ENCODE data around the gene NCOA1. TPM values are rescaled to one million over a fixed set of nuclear protein-coding genes. Genes with fewer than 3 reads are reported as not detected.
A peak's percentile ranks its signal among the peaks of the same experiment; 100 is the strongest.

Gene NCOA1
- total RNA-seq, 3 donors from 2014 or later: 34.8 to 55.6 (median 43.6) TPM

- no peak for TF ChIP-seq CTCF (IDR thresholded peaks at IDR 0.05)
- intact Hi-C loops (cut with DNase I, micrococcal nuclease): no loop called here
- ATAC-seq: no peak
- no peak for DNase-seq
- no peak overlapping the region for H3K4me3 ChIP-seq
- no peaks in the 10 kb centered on the region for H3K4me1 ChIP-seq (ENCODE audit: low read depth)
- no peaks in the 10 kb centered on the region for H3K36me3 ChIP-seq (ENCODE audit: low read depth)
- H3K9me3 ChIP-seq: no peaks in the 10 kb centered on the region
These were observed 265.7 kb downstream of the NCOA1 start for GRCh38 chr2:24756789-24757188.

GRCh38 chr2:24761866-24762265 is 270.8 kb downstream of the NCOA1 start:
- no peak for TF ChIP-seq CTCF (IDR thresholded peaks at IDR 0.05)
- H3K4me3 ChIP-seq: no peak overlapping the region
- ATAC-seq (no peak), DNase-seq (no peak)
- H3K36me3 ChIP-seq (ENCODE audit: low read depth): no peaks in the 10 kb centered on the region
- H3K4me1 ChIP-seq (ENCODE audit: low read depth): no peaks in the 10 kb centered on the region
- intact Hi-C loops (cut with DNase I, micrococcal nuclease): no loop called here
- no peaks in the 10 kb centered on the region for H3K9me3 ChIP-seq

GRCh38 chr2:24762518-24762917 is 271.5 kb downstream of the NCOA1 start:
- intact Hi-C loops (cut with DNase I, micrococcal nuclease): no loop called here
- ATAC-seq: no peak

GRCh38 chr2:24763843-24764242 is 272.8 kb downstream of the NCOA1 start:
- no peak for ATAC-seq

More at GRCh38 chr2:24762518-24762917, 271.5 kb downstream of the NCOA1 start:
- Histone ChIP-seq H3K36me3 (ENCODE audit: low read depth) (no peaks in the 10 kb centered on the region), H3K4me1 (ENCODE audit: low read depth) (no peaks in the 10 kb centered on the region), H3K9me3 (no peaks in the 10 kb centered on the region), H3K4me3 (no peak overlapping the region)
- DNase-seq: no peak
- TF ChIP-seq CTCF (IDR thresholded peaks at IDR 0.05): no peak

GRCh38 chr2:24766609-24767008 is 275.6 kb downstream of the NCOA1 start:
- H3K9me3 ChIP-seq: no peaks in the 10 kb centered on the region
- no peak for TF ChIP-seq CTCF (IDR thresholded peaks at IDR 0.05)
- DNase-seq: peak in 1 of 3 donors; percentile 23
- peak; percentile 49 for ATAC-seq
- H3K4me3 ChIP-seq: no peak overlapping the region
- intact Hi-C loops (cut with DNase I, micrococcal nuclease): no loop called here
- no peaks in the 10 kb centered on the region for H3K4me1 ChIP-seq (ENCODE audit: low read depth)
- H3K36me3 ChIP-seq (ENCODE audit: low read depth): no peaks in the 10 kb centered on the region

More at GRCh38 chr2:24763843-24764242, 272.8 kb downstream of the NCOA1 start:
- no peak for DNase-seq
- no peaks in the 10 kb centered on the region for H3K36me3 ChIP-seq (ENCODE audit: low read depth)
- H3K4me1 ChIP-seq (ENCODE audit: low read depth): no peaks in the 10 kb centered on the region
- H3K4me3 ChIP-seq: no peak overlapping the region
- intact Hi-C loops (cut with DNase I, micrococcal nuclease): no loop called here
- no peak for TF ChIP-seq CTCF (IDR thresholded peaks at IDR 0.05)
- no peaks in the 10 kb centered on the region for H3K9me3 ChIP-seq

GRCh38 chr2:24768013-24768412 is 277.0 kb downstream of the NCOA1 start:
- Histone ChIP-seq H3K36me3 (ENCODE audit: low read depth) (no peaks in the 10 kb centered on the region), H3K4me3 (no peak overlapping the region), H3K4me1 (ENCODE audit: low read depth) (no peaks in the 10 kb centered on the region), H3K9me3 (no peaks in the 10 kb centered on the region)
- DNase-seq (no peak), ATAC-seq (no peak)
- intact Hi-C loops (cut with DNase I, micrococcal nuclease): no loop called here
- no peak for TF ChIP-seq CTCF (IDR thresholded peaks at IDR 0.05)
